ENCODE measurements around the gene SETD1A. TPM values are rescaled to one million over a fixed set of nuclear protein-coding genes. Genes with fewer than 3 reads are reported as not detected.

Gene SETD1A
- total and polyA plus RNA-seq, 4 donors: 4.4 to 19.7 (median 13.1) TPM

DNA sequence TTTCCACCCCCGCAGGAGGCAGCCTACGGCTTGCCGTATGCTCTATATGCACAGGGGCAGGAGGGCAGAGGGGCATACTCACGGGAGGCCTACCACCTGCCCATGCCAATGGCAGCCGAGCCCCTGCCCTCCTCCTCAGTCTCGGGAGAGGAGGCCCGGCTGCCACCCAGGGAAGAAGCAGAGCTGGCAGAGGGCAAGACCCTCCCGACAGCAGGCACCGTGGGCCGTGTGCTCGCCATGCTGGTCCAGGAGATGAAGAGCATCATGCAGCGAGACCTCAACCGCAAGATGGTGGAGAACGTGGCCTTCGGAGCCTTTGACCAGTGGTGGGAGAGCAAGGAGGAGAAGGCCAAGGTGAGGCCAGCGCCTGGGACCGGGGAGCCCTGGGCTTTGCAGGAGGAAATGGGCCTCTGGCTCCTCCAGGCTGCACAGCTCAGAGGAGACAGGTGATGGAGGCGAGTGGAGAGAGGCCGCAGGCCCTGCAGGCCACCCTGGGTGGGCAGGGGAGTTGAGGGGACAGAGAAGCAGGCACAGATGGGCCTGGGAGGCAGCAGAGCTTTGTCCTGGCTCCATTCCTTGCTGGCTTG, 8.6 kb downstream of the SETD1A start:
- H3K9me3 ChIP-seq (ENCODE audit: control insufficient read depth, low read length): no peaks in the 10 kb centered on the region
- H3K4me3 ChIP-seq (ENCODE audit: low read length in 2 of 2): no peak overlapping the region
- no peaks in the 10 kb centered on the region for H3K27me3 ChIP-seq (ENCODE audit: control insufficient read depth in 1 of 2, insufficient read depth in 2 of 2, low read length in 1 of 2)
- no peaks in the 10 kb centered on the region for H3K4me1 ChIP-seq (ENCODE audit: control insufficient read depth in 1 of 2, insufficient read depth in 2 of 2, low read length in 2 of 2)
- DNase-seq: peak in 1 of 2 donors; percentile 33
- intact Hi-C loops (cut with DNase I): no loop called here
- H3K27ac ChIP-seq (ENCODE audit: low read depth in 1 of 2, low read length in 2 of 2): no peak overlapping the region
- 89 to 92% methylated on average over 14 to 19 of the region's 19 CpGs for WGBS, 2 donors
- no peak for ATAC-seq (ENCODE audit: low FRiP score)
- peaks cover 0 to 9% of the 10 kb centered on the region in 2 donors for H3K36me3 ChIP-seq (ENCODE audit: control insufficient read depth in 1 of 2, insufficient read depth in 2 of 2, low read length in 1 of 2)

DNA sequence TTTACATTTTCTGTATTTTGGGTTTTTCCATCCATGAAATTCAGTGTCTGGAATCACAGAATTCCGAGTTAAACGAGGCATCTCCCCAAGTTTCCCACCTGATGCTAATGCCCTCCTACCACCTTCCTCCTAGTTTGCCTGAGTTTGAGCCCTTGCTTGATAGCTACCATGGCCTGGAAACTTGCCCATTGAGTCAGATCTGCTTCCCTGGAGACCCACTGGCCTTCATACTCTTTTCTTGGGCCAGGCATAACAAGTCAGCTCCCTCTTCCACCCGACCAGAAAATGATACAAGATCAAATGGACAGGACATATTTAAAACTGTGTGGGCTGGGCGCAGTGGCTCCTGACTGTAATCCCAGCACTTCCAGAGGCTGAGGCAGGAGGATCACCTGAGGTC, 10.2 kb downstream of the SETD1A start:
- intact Hi-C loops (cut with DNase I): no loop called here
- Histone ChIP-seq H3K36me3 (ENCODE audit: control insufficient read depth in 1 of 2, insufficient read depth in 2 of 2, low read length in 1 of 2) (peaks cover 0 to 7% of the 10 kb centered on the region in 2 donors), H3K4me3 (ENCODE audit: low read length in 2 of 2) (no peak overlapping the region), H3K27ac (ENCODE audit: low read depth in 1 of 2, low read length in 2 of 2) (no peak overlapping the region), H3K9me3 (ENCODE audit: control insufficient read depth, low read length) (no peaks in the 10 kb centered on the region), H3K27me3 (ENCODE audit: control insufficient read depth in 1 of 2, insufficient read depth in 2 of 2, low read length in 1 of 2) (no peaks in the 10 kb centered on the region), H3K4me1 (ENCODE audit: control insufficient read depth in 1 of 2, insufficient read depth in 2 of 2, low read length in 2 of 2) (no peaks in the 10 kb centered on the region)
- ATAC-seq (ENCODE audit: low FRiP score): no peak
- no peak for DNase-seq
- WGBS, 2 donors: 71 to 72% methylated on average over 4 of the region's 4 CpGs

GRCh38 chr16:30969246-30969842, 11.8 kb downstream of the SETD1A start:
- ATAC-seq (ENCODE audit: low FRiP score): no peak
- Histone ChIP-seq H3K4me3 (ENCODE audit: low read length in 2 of 2) (no peak overlapping the region), H3K27me3 (ENCODE audit: control insufficient read depth in 1 of 2, insufficient read depth in 2 of 2, low read length in 1 of 2) (no peaks in the 10 kb centered on the region), H3K36me3 (ENCODE audit: control insufficient read depth in 1 of 2, insufficient read depth in 2 of 2, low read length in 1 of 2) (peaks cover 0 to 8% of the 10 kb centered on the region in 2 donors), H3K9me3 (ENCODE audit: control insufficient read depth, low read length) (no peaks in the 10 kb centered on the region), H3K4me1 (ENCODE audit: control insufficient read depth in 1 of 2, insufficient read depth in 2 of 2, low read length in 2 of 2) (no peaks in the 10 kb centered on the region), H3K27ac (ENCODE audit: low read depth in 1 of 2, low read length in 2 of 2) (no peak overlapping the region)
- no peak for DNase-seq
- WGBS, 2 donors: 93% methylated on average over 19 of the region's 19 CpGs
- intact Hi-C loops (cut with DNase I): no loop called here

DNA sequence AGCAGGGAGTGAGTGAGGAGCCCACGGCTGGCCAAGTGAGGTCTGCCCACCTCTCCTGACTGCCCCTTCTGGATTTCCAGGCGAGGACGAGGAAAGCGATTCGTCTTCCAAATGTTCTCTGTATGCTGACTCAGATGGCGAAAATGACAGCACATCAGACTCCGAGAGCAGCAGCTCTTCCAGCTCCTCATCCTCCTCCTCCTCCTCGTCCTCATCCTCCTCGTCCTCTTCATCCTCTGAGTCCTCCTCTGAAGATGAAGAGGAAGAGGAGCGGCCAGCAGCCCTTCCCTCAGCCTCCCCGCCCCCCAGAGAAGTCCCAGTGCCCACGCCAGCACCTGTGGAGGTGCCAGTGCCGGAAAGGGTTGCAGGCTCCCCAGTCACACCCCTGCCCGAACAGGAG, 13.7 kb downstream of the SETD1A start:
- H3K36me3 ChIP-seq (ENCODE audit: control insufficient read depth in 1 of 2, insufficient read depth in 2 of 2, low read length in 1 of 2): peaks cover 0 to 5% of the 10 kb centered on the region in 2 donors
- intact Hi-C loops (cut with DNase I): no loop called here
- WGBS, 2 donors: 89 to 90% methylated on average over 13 to 14 of the region's 14 CpGs
- H3K4me1 ChIP-seq (ENCODE audit: control insufficient read depth in 1 of 2, insufficient read depth in 2 of 2, low read length in 2 of 2): no peaks in the 10 kb centered on the region
- no peak overlapping the region for H3K27ac ChIP-seq (ENCODE audit: low read depth in 1 of 2, low read length in 2 of 2)
- DNase-seq: peak in 1 of 2 donors; percentile 56
- no peaks in the 10 kb centered on the region for H3K9me3 ChIP-seq (ENCODE audit: control insufficient read depth, low read length)
- H3K27me3 ChIP-seq (ENCODE audit: control insufficient read depth in 1 of 2, insufficient read depth in 2 of 2, low read length in 1 of 2): no peaks in the 10 kb centered on the region
- ATAC-seq (ENCODE audit: low FRiP score): no peak
- no peak overlapping the region for H3K4me3 ChIP-seq (ENCODE audit: low read length in 2 of 2)

- no peaks in the 10 kb centered on the region for H3K4me1 ChIP-seq (ENCODE audit: control insufficient read depth in 1 of 2, insufficient read depth in 2 of 2, low read length in 2 of 2)
- ATAC-seq (ENCODE audit: low FRiP score) (no peak), DNase-seq (no peak)
- H3K4me3 ChIP-seq (ENCODE audit: low read length in 2 of 2): no peak overlapping the region
- H3K27ac ChIP-seq (ENCODE audit: low read depth in 1 of 2, low read length in 2 of 2): no peak overlapping the region
- 72 to 77% methylated on average over 7 of the region's 7 CpGs for WGBS, 2 donors
- H3K36me3 ChIP-seq (ENCODE audit: control insufficient read depth in 1 of 2, insufficient read depth in 2 of 2, low read length in 1 of 2): peaks cover 0 to 5% of the 10 kb centered on the region in 2 donors
- intact Hi-C loops (cut with DNase I): no loop called here
- no peaks in the 10 kb centered on the region for H3K9me3 ChIP-seq (ENCODE audit: control insufficient read depth, low read length)
- no peaks in the 10 kb centered on the region for H3K27me3 ChIP-seq (ENCODE audit: control insufficient read depth in 1 of 2, insufficient read depth in 2 of 2, low read length in 1 of 2)
Measured at GRCh38 chr16:30972872-30973271, 15.3 kb downstream of the SETD1A start.

DNA sequence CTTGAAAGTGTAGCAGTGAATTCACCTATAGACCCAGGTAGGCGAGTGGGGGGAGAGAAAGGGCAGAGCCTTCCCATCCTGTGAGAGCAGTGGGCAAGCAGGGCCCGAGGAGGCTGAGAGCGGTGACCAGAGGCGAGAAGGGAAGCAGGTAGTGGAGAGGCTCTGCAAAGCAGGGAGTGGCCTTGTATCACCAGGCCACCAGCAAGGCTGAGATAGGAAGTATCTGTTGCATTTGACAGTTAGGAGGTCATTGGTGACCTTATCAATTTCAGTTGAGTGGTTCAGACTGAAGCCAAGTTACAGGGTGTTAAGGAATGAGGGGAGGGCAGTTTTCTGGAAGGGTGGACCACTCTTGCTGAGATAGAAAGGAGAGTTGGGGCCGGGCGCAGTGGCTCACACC, 16.8 kb downstream of the SETD1A start:
- 93 to 95% methylated on average over 6 of the region's 6 CpGs for WGBS, 2 donors
- H3K36me3 ChIP-seq (ENCODE audit: control insufficient read depth in 1 of 2, insufficient read depth in 2 of 2, low read length in 1 of 2): peaks cover 0 to 5% of the 10 kb centered on the region in 2 donors
- no peaks in the 10 kb centered on the region for H3K9me3 ChIP-seq (ENCODE audit: control insufficient read depth, low read length)
- H3K27me3 ChIP-seq (ENCODE audit: control insufficient read depth in 1 of 2, insufficient read depth in 2 of 2, low read length in 1 of 2): no peaks in the 10 kb centered on the region
- no peak overlapping the region for H3K4me3 ChIP-seq (ENCODE audit: low read length in 2 of 2)
- intact Hi-C loops (cut with DNase I): no loop called here
- no peak overlapping the region for H3K27ac ChIP-seq (ENCODE audit: low read depth in 1 of 2, low read length in 2 of 2)
- no peaks in the 10 kb centered on the region for H3K4me1 ChIP-seq (ENCODE audit: control insufficient read depth in 1 of 2, insufficient read depth in 2 of 2, low read length in 2 of 2)
- DNase-seq (no peak), ATAC-seq (ENCODE audit: low FRiP score) (no peak)

- Histone ChIP-seq H3K9me3 (ENCODE audit: control insufficient read depth, low read length) (no peaks in the 10 kb centered on the region), H3K4me1 (ENCODE audit: control insufficient read depth in 1 of 2, insufficient read depth in 2 of 2, low read length in 2 of 2) (no peaks in the 10 kb centered on the region), H3K36me3 (ENCODE audit: control insufficient read depth in 1 of 2, insufficient read depth in 2 of 2, low read length in 1 of 2) (peaks cover 0 to 7% of the 10 kb centered on the region in 2 donors), H3K4me3 (ENCODE audit: low read length in 2 of 2) (no peak overlapping the region), H3K27me3 (ENCODE audit: control insufficient read depth in 1 of 2, insufficient read depth in 2 of 2, low read length in 1 of 2) (no peaks in the 10 kb centered on the region), H3K27ac (ENCODE audit: low read depth in 1 of 2, low read length in 2 of 2) (no peak overlapping the region)
- intact Hi-C loops (cut with DNase I): no loop called here
- ATAC-seq (ENCODE audit: low FRiP score) (no peak), DNase-seq (no peak)
- 85 to 88% methylated on average over 4 of the region's 4 CpGs for WGBS, 2 donors
Measured at GRCh38 chr16:30976486-30976885, 18.9 kb downstream of the SETD1A start.

- no peaks in the 10 kb centered on the region for H3K9me3 ChIP-seq (ENCODE audit: control insufficient read depth, low read length)
- 80 to 81% methylated on average over 17 of the region's 17 CpGs for WGBS, 2 donors
- peaks cover 0 to 7% of the 10 kb centered on the region in 2 donors for H3K36me3 ChIP-seq (ENCODE audit: control insufficient read depth in 1 of 2, insufficient read depth in 2 of 2, low read length in 1 of 2)
- no peaks in the 10 kb centered on the region for H3K27me3 ChIP-seq (ENCODE audit: control insufficient read depth in 1 of 2, insufficient read depth in 2 of 2, low read length in 1 of 2)
- DNase-seq: peak in 1 of 2 donors; percentile 74
- intact Hi-C loops (cut with DNase I): no loop called here
- no peak for ATAC-seq (ENCODE audit: low FRiP score)
- H3K4me1 ChIP-seq (ENCODE audit: control insufficient read depth in 1 of 2, insufficient read depth in 2 of 2, low read length in 2 of 2): no peaks in the 10 kb centered on the region
- no peak overlapping the region for H3K4me3 ChIP-seq (ENCODE audit: low read length in 2 of 2)
- no peak overlapping the region for H3K27ac ChIP-seq (ENCODE audit: low read depth in 1 of 2, low read length in 2 of 2)
Measured at GRCh38 chr16:30977502-30977901, 19.9 kb downstream of the SETD1A start.
